Upper lobe of right lung (tissue), 1 donor: Measurements from ENCODE around the gene EHBP1. TPM values are rescaled to one million over a fixed set of nuclear protein-coding genes. Genes with fewer than 3 reads are reported as not detected.

Source experiments
- ATAC-seq: fragments of 200-7000 bp; cut with Tn5 transposase; one replicate; pipeline ENCODE4 v1.9.1; 2020; ENCODE audit warnings: mild to moderate bottlenecking, moderate library complexity
- DNase-seq: peaks from one replicate; pipeline ENCODE4 v3.0.0-alpha.2; 2020
- H3K27ac ChIP-seq: fragments of 200-600 bp; one replicate; pipeline ENCODE4 v1.8.0; 2022
- H3K27me3 ChIP-seq: fragments of 200-600 bp; one replicate; pipeline ENCODE4 v1.8.0; 2022; ENCODE audit warnings: mild to moderate bottlenecking
- H3K36me3 ChIP-seq: fragments of 200-600 bp; one replicate; pipeline ENCODE4 v1.8.0; 2022
- H3K4me1 ChIP-seq: fragments of 200-600 bp; one replicate; pipeline ENCODE4 v1.8.0; 2022
- H3K4me3 ChIP-seq: fragments of 200-600 bp; one replicate; pipeline ENCODE4 v1.8.0; 2022; ENCODE audit warnings: mild to moderate bottlenecking
- H3K9me3 ChIP-seq: fragments of 200-600 bp; one replicate; pipeline ENCODE4 v1.8.0; 2022
- intact Hi-C: fragments of 100-400 bp; cut with DNase I; formaldehyde crosslinking; loops from one replicate; pipeline ENCODE4 v1.11.0; 2022
- total RNA-seq: library from RNA; stranded (reverse); fragmentation: NEBNext Ultra II Directional; extraction: Animal tissue kit (Norgen Biotek cat#: 25700); gene quantifications from one replicate; pipeline ENCODE4 v1.2.1, GENCODE V29; 2021
- TF ChIP-seq, protein P1 (sequence below): fragments of 200-600 bp; IDR thresholded peaks from one replicate; pipeline ENCODE4 v1.8.0; 2022; ENCODE audit warnings: antibody characterized with exemption
- donor health status: DM: no; HTN: yes; CAD: no; lungs with severe emphysema.

The EHBP1 gene
- total RNA-seq, 1 donor from 2014 or later: 46.7 TPM

DNA sequence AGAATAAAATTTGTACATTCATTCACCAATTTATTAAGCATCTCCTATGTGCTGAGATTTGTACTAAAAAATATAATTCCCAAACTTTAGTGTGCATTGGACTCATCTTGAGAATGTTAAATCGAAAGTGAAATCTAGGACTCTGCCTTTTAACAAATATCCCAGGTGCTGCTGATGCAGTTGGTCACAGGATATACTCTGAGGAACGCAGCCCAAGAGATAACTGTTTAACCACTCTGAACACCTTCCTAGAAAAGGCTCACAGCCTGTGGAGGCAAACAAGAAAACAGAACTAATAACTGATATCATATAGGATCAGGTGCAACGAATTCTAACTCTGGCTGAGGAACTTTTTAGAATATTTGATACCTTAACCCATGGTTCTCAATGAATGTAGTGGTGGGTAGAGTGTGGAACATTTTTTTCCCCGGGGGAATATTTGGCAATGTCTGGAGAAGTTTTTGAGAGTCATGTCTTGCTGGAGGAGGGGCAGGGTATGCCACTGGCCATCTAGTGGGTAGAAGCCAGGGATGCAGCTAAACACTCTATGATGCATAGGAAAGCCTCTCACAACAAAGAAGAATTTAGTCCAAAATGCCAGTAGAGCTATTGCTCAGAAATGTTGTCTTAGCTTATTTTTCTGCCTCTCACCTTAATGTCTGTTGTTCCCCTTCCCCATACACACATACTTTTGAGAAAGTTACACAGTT, 96.5 kb downstream of the EHBP1 start:
- intact Hi-C loops: no loop called here
- Histone ChIP-seq H3K36me3 (no peaks in the 10 kb centered on the region), H3K27me3 (no peaks in the 10 kb centered on the region), H3K4me3 (no peak overlapping the region), H3K4me1 (peaks cover 5% of the 10 kb centered on the region), H3K27ac (no peak overlapping the region), H3K9me3 (no peaks in the 10 kb centered on the region)
- TF ChIP-seq, protein P1, sequence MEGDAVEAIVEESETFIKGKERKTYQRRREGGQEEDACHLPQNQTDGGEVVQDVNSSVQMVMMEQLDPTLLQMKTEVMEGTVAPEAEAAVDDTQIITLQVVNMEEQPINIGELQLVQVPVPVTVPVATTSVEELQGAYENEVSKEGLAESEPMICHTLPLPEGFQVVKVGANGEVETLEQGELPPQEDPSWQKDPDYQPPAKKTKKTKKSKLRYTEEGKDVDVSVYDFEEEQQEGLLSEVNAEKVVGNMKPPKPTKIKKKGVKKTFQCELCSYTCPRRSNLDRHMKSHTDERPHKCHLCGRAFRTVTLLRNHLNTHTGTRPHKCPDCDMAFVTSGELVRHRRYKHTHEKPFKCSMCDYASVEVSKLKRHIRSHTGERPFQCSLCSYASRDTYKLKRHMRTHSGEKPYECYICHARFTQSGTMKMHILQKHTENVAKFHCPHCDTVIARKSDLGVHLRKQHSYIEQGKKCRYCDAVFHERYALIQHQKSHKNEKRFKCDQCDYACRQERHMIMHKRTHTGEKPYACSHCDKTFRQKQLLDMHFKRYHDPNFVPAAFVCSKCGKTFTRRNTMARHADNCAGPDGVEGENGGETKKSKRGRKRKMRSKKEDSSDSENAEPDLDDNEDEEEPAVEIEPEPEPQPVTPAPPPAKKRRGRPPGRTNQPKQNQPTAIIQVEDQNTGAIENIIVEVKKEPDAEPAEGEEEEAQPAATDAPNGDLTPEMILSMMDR: no peak
- DNase-seq (no peak), ATAC-seq (no peak)

DNA sequence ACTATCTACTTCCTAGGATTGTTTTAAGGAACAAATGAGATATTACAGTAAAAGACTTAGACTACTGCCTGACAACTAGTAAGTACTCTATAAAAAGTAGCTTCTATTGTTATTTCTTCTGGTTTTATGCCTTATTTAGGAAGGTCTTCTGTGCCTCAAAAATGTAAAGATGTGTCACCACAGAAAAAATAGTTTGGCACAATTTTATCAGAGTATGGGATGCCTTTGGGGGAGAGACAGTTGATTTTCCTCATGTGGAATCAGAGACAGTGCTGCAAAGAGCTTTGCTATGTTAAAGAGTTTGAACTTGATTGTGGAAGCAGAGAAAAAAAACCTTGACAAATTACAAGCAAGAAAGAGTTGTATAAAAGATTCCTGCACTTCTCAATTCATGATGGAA, 98.4 kb downstream of the EHBP1 start:
- DNase-seq (no peak), ATAC-seq (no peak)
- intact Hi-C loops: no loop called here
- no peak overlapping the region for H3K27ac ChIP-seq
- no peaks in the 10 kb centered on the region for H3K9me3 ChIP-seq
- no peaks in the 10 kb centered on the region for H3K27me3 ChIP-seq
- H3K4me3 ChIP-seq: no peak overlapping the region
- H3K4me1 ChIP-seq: peaks cover 5% of the 10 kb centered on the region
- TF ChIP-seq, protein P1: no peak
- H3K36me3 ChIP-seq: no peaks in the 10 kb centered on the region

DNA sequence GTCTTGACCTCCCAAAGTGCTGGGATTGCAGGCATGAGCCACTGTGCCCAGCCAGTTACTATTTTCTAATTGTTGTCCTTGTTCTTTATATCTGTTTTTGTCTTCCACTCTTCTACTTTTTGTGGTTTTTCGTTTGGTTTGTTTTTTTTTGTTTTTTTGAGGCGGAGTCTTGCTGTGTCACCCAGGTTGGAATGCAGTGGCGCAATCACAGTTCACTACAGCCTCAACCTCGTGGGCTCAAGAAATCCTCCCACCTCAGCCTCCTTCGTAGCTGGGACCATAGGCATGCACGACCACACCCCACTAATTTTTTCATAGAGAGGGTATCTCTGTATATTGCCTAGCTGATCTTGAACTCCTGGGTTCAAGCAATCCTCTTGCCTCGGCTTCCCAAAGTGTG, 100.7 kb downstream of the EHBP1 start:
- intact Hi-C loops: no loop called here
- no peaks in the 10 kb centered on the region for H3K36me3 ChIP-seq
- no peak overlapping the region for H3K27ac ChIP-seq
- TF ChIP-seq, protein P1: no peak
- DNase-seq (no peak), ATAC-seq (no peak)
- no peaks in the 10 kb centered on the region for H3K27me3 ChIP-seq
- H3K4me3 ChIP-seq: no peak overlapping the region
- H3K9me3 ChIP-seq: no peaks in the 10 kb centered on the region
- no peaks in the 10 kb centered on the region for H3K4me1 ChIP-seq

DNA sequence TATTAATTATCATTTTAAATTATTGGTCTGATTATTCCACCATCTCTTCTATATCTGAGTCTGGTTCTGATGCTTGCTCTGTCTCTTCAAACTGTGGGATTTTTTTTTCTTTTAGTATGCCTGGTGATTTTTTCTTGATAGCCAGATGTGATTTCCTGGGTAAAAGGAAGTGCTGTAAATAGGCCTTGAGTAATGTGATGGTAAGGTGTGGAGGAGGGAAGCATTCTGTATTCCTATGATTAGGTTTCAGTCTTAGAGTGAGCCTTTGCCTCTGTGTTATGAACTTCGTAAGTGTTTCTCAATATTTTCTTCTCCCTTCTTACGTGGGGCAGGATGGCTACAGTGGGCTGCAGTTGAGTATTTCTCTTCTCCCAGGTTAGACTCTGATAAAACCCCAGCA, 103.0 kb downstream of the EHBP1 start:
- H3K36me3 ChIP-seq: no peaks in the 10 kb centered on the region
- no peak overlapping the region for H3K4me3 ChIP-seq
- intact Hi-C loops: no loop called here
- ATAC-seq (no peak), DNase-seq (no peak)
- no peaks in the 10 kb centered on the region for H3K9me3 ChIP-seq
- no peaks in the 10 kb centered on the region for H3K4me1 ChIP-seq
- TF ChIP-seq, protein P1: no peak
- no peaks in the 10 kb centered on the region for H3K27me3 ChIP-seq
- H3K27ac ChIP-seq: no peak overlapping the region

DNA sequence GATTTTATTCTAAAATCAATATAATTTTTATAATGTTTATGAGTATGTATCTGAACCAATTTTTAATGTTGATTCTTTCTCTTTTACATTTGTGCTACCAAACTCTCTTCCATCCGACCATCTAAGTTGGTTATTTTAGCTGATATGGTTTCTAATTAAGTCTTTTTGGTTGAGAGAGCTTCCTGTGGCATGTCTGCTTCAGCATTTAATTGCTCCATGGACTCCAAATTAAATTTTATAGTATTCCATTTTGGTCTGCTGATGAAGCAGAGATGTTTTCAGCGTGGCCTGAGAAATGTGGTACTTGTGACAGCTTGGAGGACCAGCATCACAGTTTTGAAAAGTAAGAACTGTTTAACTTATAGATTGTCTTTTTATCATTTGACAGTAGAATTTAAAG, 105.6 kb downstream of the EHBP1 start:
- TF ChIP-seq, protein P1: no peak
- Histone ChIP-seq H3K9me3 (no peaks in the 10 kb centered on the region), H3K27me3 (no peaks in the 10 kb centered on the region), H3K4me3 (no peak overlapping the region), H3K4me1 (no peaks in the 10 kb centered on the region), H3K27ac (no peak overlapping the region), H3K36me3 (no peaks in the 10 kb centered on the region)
- intact Hi-C loops: no loop called here
- no peak for ATAC-seq
- DNase-seq: no peak

DNA sequence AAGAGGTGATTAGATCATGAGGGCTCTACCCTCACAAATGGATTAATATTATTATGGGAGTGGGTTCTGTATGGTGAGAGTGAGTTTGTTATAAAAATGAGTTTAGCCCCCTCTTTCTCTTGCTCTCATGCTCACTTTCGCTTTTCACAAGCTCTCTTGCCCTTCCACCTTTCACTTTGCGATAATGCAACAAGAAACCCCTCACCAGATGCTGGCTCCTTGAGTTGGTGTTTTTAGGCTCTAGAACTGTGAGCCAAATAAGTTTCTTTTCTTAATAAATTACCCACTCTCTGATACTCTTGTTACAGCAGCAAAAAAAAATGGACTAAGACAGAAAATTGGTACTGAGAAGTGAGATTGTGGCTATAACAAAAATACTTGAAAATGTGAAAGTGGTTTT, 106.5 kb downstream of the EHBP1 start:
- intact Hi-C loops: no loop called here
- TF ChIP-seq, protein P1: no peak
- no peaks in the 10 kb centered on the region for H3K4me1 ChIP-seq

More for the DNA sequence above, 106.5 kb downstream of the EHBP1 start:
- H3K9me3 ChIP-seq: no peaks in the 10 kb centered on the region
- ATAC-seq: no peak
- no peak overlapping the region for H3K27ac ChIP-seq
- H3K27me3 ChIP-seq: no peaks in the 10 kb centered on the region
- no peak for DNase-seq
- H3K36me3 ChIP-seq: no peaks in the 10 kb centered on the region
- H3K4me3 ChIP-seq: no peak overlapping the region
